Measurements from ENCODE around the gene TTC38.

Gene TTC38

GRCh38 chr22:46335201-46336118, 67.7 kb downstream of the TTC38 start, which contains the start of gene TRMU:
Gene TRMU, plus strand, starts transcription at chr22:46335714. Its CDS starts 51 bp downstream, at chr22:46335765.
- DNase-seq: peak; percentile 46

GRCh38 chr22:46336119-46337078, 68.6 kb downstream of the TTC38 start:
- no peak for DNase-seq

GRCh38 chr22:46337870-46338269, 70.1 kb downstream of the TTC38 start:
- DNase-seq: no peak

- DNase-seq: no peak
Observed at GRCh38 chr22:46338636-46339035, 70.8 kb downstream of the TTC38 start.

DNA sequence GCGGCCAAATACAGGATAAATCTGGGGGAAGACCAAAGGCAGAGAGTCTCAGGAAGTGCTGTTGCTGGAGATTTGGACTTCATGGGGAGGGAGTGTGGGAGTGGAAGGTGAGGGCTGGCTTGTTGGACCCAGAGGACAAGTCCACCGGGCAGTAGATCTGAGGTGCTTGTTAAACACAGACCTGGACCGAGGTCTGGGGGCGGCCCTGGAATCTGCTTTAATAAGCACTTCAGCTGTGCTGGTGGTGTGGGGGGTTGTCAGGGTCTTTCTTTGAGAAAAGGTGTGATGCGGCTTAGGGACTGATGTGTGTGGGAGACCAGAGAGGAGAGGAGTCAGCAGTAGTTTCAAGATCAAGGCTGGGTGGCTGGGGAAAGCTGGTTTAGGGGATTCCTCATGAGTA, 72.1 kb downstream of the TTC38 start:
- DNase-seq: no peak

- DNase-seq: no peak
Observed at GRCh38 chr22:46340676-46341075, 72.9 kb downstream of the TTC38 start.

All from NCI-H1694 (cell line).